ENCODE measurements around the gene CTCFL. TPM values are rescaled to one million over a fixed set of nuclear protein-coding genes. Genes with fewer than 3 reads are reported as not detected.

Gene CTCFL
- total and polyA plus RNA-seq, 2 of the 13 experiments (the other 11 are each of a cell fraction or from before 2014, with no cell fraction given): 0.04 TPM; not detected in 1

- no peak for TF ChIP-seq STAG1 (CRISPR knock-in tag; IDR thresholded peaks at IDR 0.05)
- peak; percentile 81; the same call in 1 of the 2 replicates for TF ChIP-seq ZNF607 (CRISPR knock-in tag; IDR thresholded peaks at IDR 0.05; ENCODE audit: borderline replicate concordance)
- TF ChIP-seq TAF15 (IDR thresholded peaks at IDR 0.05; ENCODE audit: low read depth, low read length, poor library complexity, severe bottlenecking): no peak
- TF ChIP-seq HMG20B (CRISPR knock-in tag; conservative IDR thresholded peaks at IDR 0.05): no peak
- TF ChIP-seq, protein P1, sequence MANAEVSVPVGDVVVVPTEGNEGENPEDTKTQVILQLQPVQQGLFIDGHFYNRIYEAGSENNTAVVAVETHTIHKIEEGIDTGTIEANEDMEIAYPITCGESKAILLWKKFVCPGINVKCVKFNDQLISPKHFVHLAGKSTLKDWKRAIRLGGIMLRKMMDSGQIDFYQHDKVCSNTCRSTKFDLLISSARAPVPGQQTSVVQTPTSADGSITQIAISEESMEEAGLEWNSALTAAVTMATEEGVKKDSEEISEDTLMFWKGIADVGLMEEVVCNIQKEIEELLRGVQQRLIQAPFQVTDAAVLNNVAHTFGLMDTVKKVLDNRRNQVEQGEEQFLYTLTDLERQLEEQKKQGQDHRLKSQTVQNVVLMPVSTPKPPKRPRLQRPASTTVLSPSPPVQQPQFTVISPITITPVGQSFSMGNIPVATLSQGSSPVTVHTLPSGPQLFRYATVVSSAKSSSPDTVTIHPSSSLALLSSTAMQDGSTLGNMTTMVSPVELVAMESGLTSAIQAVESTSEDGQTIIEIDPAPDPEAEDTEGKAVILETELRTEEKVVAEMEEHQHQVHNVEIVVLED (CRISPR knock-in tag; IDR thresholded peaks at IDR 0.05; ENCODE audit: borderline replicate concordance): no peak
- TF ChIP-seq SMAD9 (CRISPR knock-in tag; IDR thresholded peaks at IDR 0.05): no peak
- TF ChIP-seq, protein P2, sequence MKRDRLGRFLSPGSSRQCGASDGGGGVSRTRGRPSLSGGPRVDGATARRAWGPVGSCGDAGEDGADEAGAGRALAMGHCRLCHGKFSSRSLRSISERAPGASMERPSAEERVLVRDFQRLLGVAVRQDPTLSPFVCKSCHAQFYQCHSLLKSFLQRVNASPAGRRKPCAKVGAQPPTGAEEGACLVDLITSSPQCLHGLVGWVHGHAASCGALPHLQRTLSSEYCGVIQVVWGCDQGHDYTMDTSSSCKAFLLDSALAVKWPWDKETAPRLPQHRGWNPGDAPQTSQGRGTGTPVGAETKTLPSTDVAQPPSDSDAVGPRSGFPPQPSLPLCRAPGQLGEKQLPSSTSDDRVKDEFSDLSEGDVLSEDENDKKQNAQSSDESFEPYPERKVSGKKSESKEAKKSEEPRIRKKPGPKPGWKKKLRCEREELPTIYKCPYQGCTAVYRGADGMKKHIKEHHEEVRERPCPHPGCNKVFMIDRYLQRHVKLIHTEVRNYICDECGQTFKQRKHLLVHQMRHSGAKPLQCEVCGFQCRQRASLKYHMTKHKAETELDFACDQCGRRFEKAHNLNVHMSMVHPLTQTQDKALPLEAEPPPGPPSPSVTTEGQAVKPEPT (CRISPR knock-in tag; IDR thresholded peaks at IDR 0.05; ENCODE audit: low read depth): no peak
- TF ChIP-seq ZSCAN29 (CRISPR knock-in tag; conservative IDR thresholded peaks at IDR 0.05): no peak
- TF ChIP-seq SP5 (CRISPR knock-in tag; IDR thresholded peaks at IDR 0.05; ENCODE audit: borderline replicate concordance, low read depth): no peak
- TF ChIP-seq ZNF614 (CRISPR knock-in tag; IDR thresholded peaks at IDR 0.05; ENCODE audit: borderline replicate concordance): no peak
- TF ChIP-seq HDAC2 (CRISPR knock-in tag; IDR thresholded peaks at IDR 0.05): no peak
- TF ChIP-seq, protein P3, sequence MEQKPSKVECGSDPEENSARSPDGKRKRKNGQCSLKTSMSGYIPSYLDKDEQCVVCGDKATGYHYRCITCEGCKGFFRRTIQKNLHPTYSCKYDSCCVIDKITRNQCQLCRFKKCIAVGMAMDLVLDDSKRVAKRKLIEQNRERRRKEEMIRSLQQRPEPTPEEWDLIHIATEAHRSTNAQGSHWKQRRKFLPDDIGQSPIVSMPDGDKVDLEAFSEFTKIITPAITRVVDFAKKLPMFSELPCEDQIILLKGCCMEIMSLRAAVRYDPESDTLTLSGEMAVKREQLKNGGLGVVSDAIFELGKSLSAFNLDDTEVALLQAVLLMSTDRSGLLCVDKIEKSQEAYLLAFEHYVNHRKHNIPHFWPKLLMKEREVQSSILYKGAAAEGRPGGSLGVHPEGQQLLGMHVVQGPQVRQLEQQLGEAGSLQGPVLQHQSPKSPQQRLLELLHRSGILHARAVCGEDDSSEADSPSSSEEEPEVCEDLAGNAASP (CRISPR knock-in tag; IDR thresholded peaks at IDR 0.05; ENCODE audit: borderline replicate concordance): no peak
- TF ChIP-seq RELA (CRISPR knock-in tag; IDR thresholded peaks at IDR 0.05): no peak
- no peak for TF ChIP-seq BCL6 (CRISPR knock-in tag; IDR thresholded peaks at IDR 0.05)
- TF ChIP-seq ZNF317 (CRISPR knock-in tag; IDR thresholded peaks at IDR 0.05): 0 out of 2 replicates have a peak, but pooled peaks have one; percentile 28
- TF ChIP-seq RNF219 (CRISPR knock-in tag; IDR thresholded peaks at IDR 0.05): no peak
- no peak for TF ChIP-seq PHF20 (CRISPR knock-in tag; IDR thresholded peaks at IDR 0.05)
- TF ChIP-seq PAX8 (CRISPR knock-in tag; IDR thresholded peaks at IDR 0.05; ENCODE audit: borderline replicate concordance): no peak
- TF ChIP-seq ELF1 (CRISPR knock-in tag; IDR thresholded peaks at IDR 0.05): no peak
- TF ChIP-seq ZNF333 (CRISPR knock-in tag; IDR thresholded peaks at IDR 0.05; ENCODE audit: borderline replicate concordance): 0 out of 2 replicates have a peak, but pooled peaks have one; percentile 28
- no peak for TF ChIP-seq ATF1 (CRISPR knock-in tag; IDR thresholded peaks at IDR 0.05)
- TF ChIP-seq, protein P4, sequence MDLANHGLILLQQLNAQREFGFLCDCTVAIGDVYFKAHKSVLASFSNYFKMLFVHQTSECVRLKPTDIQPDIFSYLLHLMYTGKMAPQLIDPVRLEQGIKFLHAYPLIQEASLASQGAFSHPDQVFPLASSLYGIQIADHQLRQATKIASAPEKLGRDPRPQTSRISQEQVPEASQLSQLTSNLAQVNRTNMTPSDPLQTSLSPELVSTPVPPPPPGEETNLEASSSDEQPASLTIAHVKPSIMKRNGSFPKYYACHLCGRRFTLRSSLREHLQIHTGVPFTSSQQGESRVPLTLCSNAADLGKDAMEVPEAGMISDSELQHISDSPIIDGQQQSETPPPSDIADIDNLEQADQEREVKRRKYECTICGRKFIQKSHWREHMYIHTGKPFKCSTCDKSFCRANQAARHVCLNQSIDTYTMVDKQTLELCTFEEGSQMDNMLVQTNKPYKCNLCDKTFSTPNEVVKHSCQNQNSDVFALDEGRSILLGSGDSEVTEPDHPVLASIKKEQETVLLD (CRISPR knock-in tag; IDR thresholded peaks at IDR 0.05; ENCODE audit: low read depth): no peak
- no peak for TF ChIP-seq HHEX (CRISPR knock-in tag; IDR thresholded peaks at IDR 0.05)
- no peak for TF ChIP-seq MEIS2 (CRISPR knock-in tag; IDR thresholded peaks at IDR 0.05)
Measured at GRCh38 chr20:57529160-57529585, 4.2 kb upstream of the CTCFL start (continued).
